T-helper 9 cell (primary cell): ENCODE results near the gene CCNK.

Source experiments
- DNase-seq: peaks from one replicate; pipeline ENCODE4 v3.0.0-alpha.2; 2020

The CCNK gene

DNA sequence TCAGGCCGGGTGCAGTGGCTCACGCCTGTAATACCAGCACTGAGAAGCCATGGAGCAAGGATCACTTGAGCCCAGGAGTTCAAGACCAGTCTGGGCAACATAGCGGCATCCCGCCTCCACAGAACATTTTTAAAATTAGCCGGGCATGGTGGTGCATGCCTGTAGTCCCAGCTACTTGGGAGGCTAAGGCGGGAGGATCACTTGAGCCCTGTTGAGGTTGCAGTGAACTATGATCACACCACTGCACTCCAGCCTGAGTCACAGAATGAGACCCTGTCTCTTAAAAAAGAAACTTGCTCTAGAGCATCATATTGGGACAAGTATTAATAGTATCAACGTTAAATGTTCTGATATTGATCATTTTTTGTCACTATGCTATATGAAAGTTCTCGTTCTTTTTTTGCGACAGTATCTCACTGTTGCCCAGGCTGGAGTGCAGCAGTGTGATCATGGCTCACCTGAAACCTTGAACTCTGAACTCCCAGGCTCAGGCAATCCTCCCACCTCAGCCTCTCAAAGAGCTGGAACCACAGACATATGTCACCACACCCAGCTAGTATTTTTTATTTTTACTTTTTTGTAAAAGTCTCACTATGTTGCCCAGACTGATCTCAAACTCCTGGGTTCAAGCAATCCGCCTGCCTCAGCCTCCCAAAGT lies 75.1 kb downstream of the CCNK start:
- DNase-seq, result no peak

DNA sequence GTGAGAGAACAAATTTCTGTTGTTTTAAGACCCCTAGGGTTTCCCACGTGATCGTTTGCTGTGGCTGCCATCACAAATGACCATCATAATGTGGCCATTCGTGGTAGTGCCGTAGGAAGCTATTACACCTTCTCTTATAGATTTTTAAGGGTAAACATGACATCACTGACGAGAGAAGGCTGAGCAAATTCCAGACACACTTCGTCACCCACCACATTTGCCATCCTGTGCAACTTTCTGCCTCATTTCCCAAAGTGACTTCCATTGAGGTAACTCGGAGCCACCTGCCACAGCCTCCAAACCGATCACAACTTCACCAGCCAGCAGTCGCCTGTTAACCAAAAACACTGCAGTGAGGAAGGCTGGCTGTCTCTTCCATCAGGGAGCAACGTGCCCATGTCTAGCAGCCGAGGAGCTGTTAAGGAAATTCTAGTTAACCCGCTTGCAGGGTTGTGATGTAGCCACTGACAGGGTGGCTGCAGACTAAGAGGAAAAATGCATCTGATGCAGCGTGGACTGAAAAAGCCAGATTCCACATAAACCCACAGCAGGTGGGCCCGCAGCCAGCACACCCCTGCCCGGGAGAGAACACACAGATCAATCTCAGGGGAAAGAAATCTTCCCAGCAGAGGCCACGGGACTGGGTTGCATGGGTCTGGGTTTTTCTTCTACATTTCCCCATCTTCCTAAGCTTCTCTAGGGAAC lies 78.2 kb downstream of the CCNK start:
- no peak for DNase-seq

DNA sequence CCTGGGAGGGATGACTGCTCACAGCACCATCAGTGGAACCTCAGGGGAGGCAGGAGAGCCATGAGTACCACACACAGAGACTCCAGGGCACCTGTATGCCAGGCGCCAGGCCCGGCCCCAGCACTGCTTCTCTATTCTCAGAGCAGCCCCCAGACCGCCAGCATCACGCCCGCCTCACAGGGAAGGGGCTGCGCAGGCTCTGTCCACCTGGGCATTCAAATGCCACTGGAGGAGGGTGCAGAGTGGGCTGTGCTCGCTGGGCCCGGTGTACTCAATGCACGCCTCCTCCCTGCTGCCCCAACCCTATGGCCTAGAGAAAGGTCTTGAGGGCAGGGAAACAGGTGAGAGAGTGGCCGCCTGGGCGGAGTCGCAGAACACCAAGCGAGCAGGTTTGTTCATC lies 79.2 kb downstream of the CCNK start:
- DNase-seq, result no peak

DNA sequence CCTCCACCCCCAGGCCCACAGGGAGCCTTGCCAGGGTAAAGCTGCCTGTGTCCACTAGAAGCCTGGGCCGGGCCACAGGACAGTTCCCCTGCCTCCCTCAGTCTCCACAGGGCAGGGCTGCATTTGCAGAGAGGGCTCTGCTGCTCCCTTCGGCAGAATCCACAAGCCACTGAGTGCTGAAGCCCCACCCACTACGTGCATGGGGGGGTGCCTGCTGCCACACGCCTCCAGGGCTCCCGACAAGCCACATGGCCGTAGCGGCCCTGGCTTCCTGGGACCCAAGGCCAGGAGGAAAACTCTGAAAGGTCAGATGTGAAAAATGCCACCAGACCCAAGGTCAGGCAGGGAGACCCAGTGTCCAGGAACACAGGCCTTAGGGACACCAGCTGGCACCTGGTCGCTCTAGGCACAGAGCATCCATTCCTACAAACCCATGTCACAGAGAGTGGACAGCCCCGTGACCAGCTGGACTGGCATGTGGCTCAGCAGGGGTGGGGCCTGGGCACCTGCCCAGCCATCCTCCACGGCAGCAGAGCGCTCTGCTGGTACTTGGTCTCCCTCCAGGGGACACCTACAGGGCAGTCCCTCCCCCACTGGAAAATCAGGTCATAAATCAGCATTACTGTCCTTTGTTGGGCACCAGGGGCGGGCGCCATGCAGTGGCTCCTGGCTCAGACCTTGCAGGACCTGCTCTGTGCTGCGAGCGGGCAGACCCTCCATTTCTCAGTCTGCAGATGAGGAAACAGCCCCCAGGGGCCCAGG lies 79.9 kb downstream of the CCNK start:
- no peak for DNase-seq

DNA sequence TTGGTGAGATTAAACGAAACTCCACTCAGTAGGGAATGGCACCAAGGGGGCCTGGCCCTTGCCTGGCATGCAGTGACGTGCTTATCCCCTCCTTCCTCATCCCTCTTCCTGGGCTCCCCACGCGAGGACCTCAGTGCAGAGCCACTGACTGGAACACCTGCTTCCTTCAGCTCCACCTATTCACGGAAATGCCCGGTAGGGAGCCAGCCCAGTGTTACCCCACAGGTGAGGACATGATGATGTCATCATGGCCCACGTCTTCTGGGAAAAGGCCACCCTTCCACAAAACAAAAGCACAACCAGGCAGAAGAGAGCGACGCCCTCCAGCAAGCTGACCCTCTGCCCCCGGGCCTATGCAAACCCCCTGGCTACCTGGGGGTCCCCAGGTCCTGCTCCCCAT lies 80.7 kb downstream of the CCNK start:
- no peak for DNase-seq
